GM12873 (cell line): ENCODE results near the gene SPAG17.

ENCODE experiments used
- CTCF ChIP-seq: IDR thresholded peaks from 2 replicates; pipeline ENCODE4 v1.5.1; 2012; ENCODE audit warnings: low read depth, mild to moderate bottlenecking, moderate library complexity, low read length, control low read depth; ENCODE audit not compliant: insufficient read depth; ENCODE audit errors: missing control alignments

SPAG17 gene

GRCh38 chr1:118097622-118098348, 87.2 kb downstream of the SPAG17 start:
- TF ChIP-seq CTCF = no peak

- no peak for TF ChIP-seq CTCF
Observed at GRCh38 chr1:118093017-118093416, 92.0 kb downstream of the SPAG17 start.

- TF ChIP-seq CTCF = no peak
Observed at GRCh38 chr1:118090130-118090529, 94.9 kb downstream of the SPAG17 start.

- no peak for TF ChIP-seq CTCF
Observed at GRCh38 chr1:118085365-118085764, 99.7 kb downstream of the SPAG17 start.

- no peak for TF ChIP-seq CTCF
Observed at GRCh38 chr1:118084400-118084799, 100.6 kb downstream of the SPAG17 start.

GRCh38 chr1:118082984-118083383, 102.0 kb downstream of the SPAG17 start:
- no peak for TF ChIP-seq CTCF

GRCh38 chr1:118081387-118081786, 103.6 kb downstream of the SPAG17 start:
- no peak for TF ChIP-seq CTCF
